GM21619 (cell line): ENCODE data around the gene MYO1A.
"Not testable (repeated sequence)": the region's sequence is repeated elsewhere in the genome, so short reads cannot be mapped to it uniquely, and the experiment has no call there.

Source experiments
- ATAC-seq: cut with Tn5 transposase; IDR thresholded peaks from one replicate; pipeline ENCODE4 v1.9.1; 2021; ENCODE audit not compliant: unreplicated experiment

MYO1A gene

DNA sequence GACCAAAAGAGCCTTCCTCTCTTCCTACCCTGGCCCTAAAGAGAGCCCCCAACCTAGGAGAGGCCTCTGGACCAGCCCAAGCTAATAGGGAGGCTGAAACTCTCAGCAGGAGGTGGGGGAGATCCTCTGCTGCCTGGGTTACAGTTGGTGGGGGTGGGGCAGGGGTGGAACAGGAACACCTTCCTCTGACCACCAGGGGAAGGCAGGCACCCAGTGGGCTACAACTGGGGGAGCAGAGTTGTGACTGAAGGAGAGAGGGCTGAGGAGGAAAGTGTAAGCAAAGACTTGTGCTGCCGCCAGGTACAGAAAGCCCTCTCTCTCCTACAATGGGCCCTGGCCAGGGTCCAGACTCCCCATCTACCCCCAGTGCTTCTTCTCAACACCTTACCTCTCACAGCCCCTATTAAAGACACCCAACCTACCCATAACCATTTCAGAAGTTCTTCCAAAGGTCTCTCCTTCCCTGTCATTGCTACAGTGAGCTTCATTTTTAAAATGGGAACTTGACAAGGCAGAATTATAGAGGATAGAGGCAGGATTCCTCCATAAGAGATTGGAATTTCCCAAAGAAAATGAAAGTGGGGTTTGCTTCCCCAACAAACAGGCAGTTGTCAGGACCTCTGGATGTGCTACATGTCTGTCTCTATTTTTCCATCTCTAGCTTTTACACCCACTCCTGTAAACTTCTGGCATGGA, 1.4 kb downstream of the MYO1A start:
- ATAC-seq: no peak

DNA sequence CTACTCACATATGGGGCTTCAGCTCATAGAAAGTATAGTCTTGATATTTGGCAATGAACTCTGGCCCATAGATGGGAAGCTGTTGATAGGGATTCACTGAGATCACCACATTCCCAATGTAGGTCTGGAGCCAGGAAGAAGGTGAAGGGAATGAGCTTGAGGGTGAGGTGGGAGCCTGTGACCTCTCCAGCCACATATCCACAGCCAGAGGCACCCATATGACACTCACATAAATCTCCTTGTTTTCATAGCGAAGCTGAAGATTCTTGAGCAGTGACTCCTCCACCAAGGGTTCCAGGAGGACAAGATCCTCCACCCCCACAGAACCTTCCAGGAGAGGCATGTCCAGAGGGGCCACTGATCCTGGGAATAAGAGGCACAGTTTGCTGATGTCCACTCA, 1.9 kb downstream of the MYO1A start:
- ATAC-seq: no peak

DNA sequence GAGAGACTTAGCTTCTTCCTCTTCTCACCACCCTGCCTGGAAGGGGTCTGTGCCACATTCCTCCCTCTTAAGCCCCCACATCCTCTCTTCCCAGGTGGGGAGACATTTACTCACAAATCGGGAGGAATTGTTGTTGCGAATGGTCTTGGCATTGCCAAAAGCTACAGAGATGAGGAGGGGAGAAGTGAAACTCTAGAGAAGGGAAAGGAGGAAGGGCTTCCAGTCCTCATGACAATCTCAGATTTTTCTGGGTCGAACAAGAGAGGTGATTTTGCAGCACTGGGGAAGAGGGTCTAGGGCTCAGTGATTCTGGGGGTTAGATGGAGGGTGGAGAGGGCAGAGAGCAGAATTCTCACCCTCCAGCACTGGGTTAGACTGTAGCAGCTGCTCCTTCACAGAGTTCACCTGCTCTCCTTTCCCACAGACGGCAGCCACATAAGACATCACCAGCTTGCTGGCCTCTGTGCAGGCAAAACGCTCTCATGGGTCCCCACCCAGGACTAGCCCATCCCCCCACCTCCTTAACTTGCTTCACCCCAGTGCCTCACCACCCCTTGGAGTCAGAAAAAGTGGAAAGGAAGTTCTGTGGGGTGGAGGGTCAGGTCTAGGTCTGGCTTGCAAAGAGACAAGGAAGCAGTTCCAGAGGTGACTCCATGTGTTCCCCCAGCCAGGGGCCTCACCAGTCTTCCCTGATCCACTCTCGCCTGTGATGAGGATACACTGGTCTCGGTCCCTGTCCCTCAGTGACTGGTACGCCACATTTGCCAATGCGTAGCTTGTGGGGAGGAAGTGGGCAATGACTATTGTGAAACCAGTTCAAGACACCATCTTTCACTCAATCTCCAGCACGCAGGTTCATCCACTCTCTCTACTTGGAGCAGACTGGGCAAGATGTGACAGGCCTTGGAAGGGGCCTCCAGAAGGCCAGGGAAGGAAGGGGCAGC, 2.7 kb downstream of the MYO1A start:
- ATAC-seq: no peak

DNA sequence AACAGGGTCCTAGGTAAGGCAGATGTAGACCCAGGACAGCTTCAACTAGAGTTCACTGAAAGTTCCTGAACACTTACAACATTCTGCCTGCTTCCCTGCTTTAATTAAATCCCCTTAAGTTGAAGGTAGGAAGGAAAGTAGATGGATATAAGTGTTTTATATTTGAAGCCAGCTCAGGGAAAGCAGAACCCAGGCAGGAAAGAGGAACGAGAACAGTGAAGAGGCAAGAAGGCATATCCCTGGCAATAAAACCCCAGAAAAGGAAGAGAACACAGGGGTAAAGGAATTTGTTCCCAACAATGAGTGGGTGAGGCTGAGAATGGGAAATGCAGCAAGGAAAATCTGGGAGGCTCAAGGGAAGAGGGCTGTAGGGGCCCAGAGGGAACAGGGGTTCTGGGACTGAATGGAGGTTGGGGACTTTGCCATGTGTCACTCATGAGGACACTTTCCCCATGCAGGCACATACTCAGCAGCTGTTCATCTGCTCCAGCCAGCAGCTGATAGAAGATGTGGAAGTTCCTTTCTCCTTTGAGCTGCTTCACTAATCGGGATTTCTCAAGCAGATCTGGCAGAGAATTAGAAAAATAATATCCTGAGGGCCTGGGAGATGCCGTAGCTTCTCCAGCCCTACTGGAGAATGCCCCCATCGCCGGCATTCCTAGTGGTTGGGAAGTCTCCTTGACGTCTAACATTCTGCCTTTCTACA, 3.7 kb downstream of the MYO1A start:
- ATAC-seq: no peak

DNA sequence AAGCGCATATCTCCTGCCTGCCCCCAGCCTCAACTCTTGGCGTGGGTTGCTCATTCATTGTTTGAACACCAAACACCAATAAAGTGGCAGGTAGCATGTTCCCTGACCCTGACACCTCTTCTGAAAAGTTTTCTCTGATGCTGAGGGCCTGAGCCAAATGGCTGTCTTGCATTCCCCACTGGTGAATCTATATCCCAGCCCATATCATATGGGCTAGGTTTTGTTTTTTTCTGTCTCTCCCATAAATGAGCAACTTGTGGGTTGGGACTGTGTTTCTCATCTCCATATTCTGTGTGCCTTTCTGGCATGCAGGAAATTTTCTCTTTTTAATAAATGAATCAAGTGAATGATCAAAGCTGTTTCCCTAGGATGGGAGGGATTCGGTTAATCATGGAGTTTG, 5.0 kb downstream of the MYO1A start:
- no peak for ATAC-seq

DNA sequence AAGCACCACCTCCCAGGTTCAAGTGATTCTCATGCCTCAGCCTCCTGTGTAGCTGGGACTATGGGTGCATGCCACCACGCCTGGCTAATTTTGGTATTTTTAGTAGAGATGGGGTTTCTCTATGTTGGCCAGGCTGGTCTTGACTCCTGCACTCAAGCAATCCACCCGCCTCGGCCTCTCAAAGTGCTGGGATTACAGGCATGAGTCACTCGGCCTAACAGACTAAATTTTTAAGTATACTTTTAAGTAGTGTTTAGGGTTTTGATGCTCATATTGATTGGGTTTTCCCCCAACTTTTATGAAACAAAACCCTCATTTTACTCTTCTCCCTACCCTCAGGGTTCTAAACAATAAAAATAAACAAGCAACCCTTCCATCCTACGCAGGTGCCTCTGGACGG, 5.5 kb downstream of the MYO1A start:
- ATAC-seq: no peak

DNA sequence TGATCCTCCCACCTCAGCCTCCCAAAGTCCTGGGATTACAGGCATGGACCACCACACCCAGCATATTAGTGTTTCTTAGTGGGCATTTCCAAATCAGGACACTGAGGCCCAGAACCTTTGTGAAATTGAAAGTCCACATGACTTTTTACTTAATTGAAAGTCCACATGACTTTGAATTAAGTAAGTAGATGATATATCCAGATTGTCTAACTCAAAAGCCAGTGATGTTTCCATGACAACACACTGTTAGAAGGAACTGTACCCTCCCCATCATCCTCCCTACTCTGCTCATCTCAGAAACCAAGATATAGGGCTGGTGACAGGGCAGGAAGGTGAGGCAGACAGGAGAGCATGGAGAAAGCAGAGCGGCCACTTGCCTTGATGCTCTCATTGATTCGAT, 7.2 kb downstream of the MYO1A start:
- no peak for ATAC-seq

DNA sequence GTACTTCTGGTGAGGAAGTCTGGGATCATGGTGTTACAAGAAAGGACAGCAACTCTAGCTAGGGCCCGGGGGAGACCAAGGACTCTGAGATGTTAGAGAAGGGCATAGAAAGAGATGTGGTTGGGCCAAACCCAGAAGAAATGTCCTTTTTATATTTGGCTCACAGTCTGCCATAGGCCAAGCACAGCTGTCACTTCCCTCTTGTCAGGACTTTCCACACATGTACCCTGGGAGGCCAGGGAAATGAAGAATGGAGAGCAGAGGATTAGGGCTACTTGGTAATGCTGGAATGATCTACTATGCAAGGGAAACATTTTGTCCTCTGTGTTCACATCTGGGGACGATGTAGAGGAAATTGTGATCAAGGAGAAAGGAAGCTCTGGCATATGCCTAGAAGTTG, 9.2 kb downstream of the MYO1A start:
- no peak for ATAC-seq

DNA sequence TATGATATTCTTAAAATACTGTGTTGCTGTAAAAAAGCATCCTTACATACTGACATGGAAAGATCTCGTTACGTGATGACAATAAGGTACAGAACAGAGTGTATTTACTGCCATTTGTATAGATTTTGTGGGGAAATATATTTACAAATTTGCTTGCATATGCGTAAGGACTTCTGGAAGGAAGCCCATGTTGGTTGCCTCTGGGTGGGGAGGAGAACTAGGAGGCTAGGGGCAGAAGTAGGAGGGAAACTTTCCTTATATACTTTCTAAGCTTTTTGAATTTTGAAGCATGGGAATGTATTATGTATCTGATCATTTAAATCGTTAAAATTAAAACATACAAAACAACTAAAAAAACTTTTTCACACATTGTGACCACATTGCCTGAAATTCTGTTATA, 9.7 kb downstream of the MYO1A start:
- no peak for ATAC-seq

DNA sequence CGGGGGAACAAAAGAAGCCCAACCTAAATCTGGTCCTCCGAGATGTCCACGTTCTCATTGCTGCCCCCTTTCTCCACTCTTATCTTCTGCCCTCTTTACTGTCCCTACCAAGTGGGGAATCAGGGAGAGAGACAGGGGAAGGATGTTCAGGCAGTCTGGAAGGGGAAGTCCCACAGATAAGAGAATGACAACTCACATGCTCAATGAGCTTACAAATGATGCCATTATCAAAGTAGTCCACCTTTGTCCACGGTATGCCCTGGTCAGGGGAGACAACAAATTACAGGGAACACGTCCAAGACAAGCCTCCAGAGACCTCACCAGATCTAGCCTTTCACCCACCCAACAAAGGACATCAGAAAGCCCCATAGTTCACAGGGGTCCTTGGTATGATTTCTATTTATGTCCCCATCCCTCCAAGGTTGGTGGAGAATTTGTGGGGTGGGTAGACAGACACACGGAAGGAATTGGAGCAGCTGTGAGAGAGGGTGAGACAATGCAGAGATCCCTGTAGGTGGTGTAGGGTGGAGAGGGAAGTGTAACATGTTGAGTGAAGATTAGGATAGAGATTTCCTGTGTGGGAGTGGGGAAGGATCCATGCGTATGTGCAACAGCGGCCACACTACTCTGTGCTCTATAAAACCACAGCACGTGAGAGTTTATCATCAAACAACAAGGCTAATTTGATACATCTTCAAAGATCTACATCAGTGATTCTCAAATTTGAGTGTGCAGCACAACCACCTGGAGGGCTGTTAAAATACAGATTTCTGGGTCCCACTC, 10.7 kb downstream of the MYO1A start:
- ATAC-seq: no peak

DNA sequence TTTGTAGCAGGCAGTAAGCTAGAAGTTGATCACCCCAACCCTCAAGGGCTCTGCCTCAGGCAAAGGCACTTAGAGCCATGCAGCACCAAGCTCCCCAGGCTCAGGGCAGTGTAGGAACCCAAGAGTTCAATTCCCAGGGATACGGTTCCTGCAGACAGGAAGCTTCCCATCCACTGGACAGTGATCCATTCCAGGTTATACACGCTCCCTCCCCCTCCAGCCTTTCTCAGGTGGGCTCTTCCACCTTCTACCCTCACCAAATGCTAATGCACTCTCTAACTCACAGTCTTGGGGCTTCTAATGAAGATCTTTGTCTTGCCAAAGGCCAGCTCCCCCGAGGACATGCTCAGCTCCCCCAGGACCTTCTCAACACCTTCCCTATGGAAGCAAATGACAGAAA, 12.7 kb downstream of the MYO1A start:
- no peak for ATAC-seq

DNA sequence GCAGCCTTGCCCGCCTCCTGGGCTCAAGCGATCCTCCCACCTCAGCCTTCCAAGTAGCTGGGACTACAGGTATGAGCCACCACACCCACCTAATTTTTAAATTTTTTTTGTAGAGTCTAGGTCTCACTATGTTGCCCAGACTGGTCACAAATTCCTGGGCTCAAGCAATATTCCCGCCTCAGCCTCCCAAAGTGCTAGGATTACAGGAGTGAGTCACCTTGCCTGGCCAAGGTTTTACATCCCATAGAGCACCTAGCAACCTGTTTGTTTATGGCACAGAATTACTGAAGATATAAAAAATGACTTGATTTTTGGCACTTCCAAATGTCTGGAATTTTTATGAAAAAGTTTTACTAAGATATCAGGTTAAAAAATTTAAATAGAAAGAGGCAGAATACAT, 16.5 kb downstream of the MYO1A start:
- ATAC-seq: no peak

DNA sequence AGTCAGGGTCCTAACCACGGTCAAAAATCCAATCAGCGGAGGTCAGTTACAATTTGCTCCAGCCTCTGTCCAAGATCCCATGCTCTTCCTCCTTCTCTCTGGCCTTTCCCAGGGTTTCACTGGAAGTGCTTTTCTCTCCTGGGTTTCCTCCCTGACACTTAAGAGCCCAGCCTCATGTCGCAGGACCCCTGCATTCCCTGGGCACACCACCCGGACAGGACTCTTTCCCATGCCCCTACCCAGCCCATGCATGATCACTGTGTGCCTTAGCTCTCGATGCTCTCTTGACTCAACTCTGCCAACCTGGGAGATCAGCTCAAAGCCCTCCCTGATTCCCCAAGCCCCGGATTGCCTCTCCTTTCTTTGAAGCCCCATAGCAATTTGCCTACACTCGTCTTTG, 18.1 kb downstream of the MYO1A start:
- no peak for ATAC-seq

DNA sequence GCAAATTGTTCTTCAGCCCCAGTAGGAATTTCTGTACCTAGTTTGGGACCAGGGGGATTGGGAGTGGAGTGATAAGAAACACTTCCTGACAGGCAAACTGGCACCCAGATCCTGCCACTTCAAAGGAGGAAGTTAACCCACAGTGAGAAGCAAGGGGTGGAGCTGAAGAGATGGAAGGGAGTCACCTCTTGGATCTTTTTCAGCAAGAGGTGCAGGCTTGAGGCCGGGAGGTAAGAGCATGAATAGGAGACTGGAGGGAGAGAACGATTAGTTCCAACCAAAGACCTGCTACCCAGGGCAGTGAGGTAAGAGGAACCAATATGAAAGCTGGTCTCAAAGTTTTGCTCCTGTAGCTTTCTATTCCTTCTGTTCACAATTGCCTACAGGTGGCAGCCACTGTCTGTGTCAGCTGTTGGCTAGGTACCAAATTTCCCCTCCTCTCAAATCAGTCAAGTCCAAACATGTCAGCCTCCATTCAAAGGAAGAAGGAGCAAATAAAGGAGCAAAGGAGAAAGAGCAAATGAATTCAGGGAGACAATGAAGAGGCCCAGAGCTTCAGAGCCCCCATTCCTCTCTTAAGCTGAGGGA, 18.7 kb downstream of the MYO1A start:
- ATAC-seq: no peak

DNA sequence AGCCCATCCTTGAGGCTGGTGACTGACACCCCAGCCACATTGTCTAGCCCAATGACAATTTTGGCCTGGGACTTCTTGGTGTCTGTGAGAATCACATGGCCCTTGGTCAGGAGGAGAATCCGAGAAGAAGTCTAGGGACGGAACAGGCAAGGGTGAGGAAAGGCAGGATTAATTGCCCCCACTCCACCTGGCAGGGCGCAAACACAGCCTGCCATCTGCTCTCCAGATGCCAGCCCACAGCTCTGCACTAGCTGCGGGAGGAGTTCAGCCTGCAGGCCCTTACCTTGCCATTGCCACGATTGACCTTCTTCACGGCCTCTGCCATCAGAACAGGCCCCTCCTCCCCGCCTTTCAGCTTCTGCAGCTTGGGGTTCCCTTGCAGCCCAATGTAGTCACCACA, 20.5 kb downstream of the MYO1A start:
- ATAC-seq: no peak

DNA sequence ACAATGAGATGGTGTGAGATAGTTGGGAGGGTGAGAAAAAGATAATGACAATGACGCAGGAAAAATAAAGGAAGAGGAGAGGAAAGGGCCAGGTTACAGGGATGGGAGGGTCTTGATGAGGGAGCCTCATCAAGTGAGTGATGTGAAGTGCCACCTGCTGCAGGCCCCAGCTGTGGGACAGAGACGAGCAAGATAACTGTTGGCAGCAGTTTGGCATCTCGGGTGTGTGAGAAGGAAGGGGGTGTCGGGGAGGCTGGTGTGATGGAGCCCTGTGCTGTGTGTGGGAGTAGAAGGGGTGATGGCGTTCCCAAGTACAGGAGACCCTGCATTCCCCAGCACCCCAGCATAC, 22.1 kb downstream of the MYO1A start:
- ATAC-seq: no peak

DNA sequence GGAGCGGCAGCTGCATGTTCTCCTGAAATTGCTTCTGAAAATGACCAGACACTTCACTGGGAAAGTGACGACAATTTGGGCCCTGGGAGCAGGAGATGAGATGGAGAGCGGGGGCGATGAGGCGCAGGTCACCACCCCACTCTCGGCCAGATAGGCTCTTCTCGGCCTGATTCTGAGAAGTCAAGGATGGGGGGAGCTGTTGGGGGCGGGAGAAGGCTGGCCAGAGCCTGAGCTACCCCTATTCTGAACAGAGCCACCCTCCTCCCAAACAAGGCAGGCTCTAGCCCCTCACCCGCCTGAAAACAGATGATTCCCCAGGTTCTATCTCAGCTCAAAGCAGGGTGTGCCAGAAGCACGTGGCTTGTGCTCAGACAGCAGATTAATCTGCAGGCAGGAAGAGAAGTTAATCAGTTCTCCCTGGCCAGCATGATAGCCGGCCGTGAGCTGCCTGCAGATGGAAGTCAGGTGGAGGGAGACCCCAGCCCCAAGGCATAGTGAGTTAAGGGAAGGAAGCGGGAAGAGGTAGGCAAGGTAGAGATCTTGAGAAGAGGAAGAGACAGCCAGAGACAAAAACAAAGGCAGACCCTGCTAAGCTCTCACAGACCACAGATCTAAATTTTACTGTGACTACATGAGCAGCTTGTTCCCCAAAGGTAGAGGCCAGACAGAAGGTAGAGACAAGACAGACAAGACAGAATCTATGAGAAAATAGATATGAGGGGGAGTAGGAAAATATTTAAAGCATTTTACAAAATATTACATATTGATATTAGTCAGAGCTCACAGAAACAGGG, 22.7 kb downstream of the MYO1A start:
- no peak for ATAC-seq

DNA sequence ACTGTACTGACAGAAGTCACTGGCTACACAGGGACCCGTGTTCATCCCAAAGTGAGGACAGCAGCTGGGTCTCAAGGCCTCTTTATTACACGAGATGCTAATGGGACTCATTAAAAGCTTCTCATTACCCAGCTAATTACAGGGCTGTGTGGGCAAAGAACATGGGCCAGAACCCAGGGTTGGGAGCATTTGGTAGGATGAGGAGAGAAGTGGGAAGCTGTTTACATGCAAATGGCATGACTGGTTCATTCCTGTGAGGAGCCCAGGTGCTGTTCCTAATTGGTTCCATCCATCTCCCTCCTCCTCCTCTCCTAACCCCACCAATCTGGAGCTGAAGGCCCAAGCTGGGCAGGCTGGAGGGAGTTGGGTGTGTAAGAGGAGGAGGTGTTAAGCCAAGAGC, 24.7 kb downstream of the MYO1A start:
- ATAC-seq: no peak

DNA sequence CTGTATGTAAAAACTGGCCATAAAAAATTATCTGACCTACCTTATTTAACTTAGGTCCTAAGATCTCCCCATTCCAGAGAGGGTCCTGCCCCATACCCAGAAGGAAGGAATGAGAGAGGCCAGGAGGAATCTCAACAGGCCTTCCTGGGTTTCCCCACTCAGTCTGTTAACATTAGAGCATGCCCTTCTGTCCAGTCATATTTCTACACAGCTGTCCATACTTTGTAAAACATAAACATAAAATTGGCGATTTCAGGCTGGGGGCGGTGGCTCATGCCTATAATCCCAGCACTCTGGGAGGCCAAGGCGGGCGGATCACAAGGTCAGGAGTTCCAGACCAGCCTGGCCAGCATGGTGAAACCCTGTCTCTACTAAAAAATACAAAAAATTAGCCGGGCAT, 27.6 kb downstream of the MYO1A start:
- ATAC-seq: not testable (repeated sequence)
